ENCODE results near the gene KLK4. TPM values are rescaled to one million over a fixed set of nuclear protein-coding genes. Genes with fewer than 3 reads are reported as not detected.

Gene KLK4
- total RNA-seq (2021): 0.27 to 0.82 TPM (median 0.70 TPM) in 3 replicates
- Bru-seq, nascent RNA: percentile 12 among the genes with signal in this experiment
- long read RNA-seq, experiment 1: 0 reads
- long read RNA-seq, experiment 2: 0 reads
- long read RNA-seq, experiment 3, partial matches to known transcripts: 0 of 2 reads
- long read RNA-seq, experiment 3, other reads (novel, unspliced or antisense): 1 of 2 reads

DNA sequence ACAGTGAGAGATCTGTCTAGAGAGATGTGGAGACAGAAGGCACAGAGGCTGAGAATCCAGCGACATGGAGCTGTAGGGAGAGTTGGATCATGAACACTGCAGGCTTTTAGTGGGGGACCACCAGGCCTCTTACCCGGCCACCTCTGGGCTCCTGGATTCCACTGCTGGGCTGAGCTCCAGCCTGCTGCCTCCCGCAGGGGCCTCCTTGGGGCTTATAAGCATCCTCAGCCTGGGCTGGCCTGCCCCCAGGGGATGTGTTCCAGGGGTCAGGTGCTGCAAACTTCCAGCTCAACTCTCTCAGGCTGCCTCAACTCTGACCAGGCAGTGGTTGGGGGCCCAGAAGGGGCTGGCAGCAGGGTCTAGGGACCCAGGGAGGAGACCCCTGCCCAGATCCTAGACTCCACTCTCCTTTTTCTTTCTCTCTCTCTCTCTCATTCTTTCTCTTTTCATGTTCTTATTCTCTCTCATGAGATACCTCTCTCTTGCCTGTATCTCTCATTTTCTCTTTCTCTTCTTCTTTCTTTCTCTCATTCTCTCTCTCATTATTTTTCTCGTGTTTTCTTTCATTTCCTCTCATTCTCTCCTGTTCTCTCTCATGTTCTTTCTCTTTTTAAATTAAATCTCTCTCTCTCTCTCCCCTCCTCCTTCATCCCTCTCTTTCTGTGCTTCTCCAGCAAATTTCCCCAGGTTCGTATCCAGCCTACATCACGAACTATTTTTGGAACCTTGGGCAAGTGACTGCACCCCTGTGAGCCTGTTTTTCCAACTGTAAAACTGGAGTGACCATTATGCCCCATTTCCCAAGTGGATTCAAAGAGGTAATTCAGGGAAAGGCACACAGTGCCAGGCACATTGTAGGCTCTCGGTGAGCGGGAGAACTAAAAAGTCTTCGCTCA is at the start of gene KLK4:
TSS of gene KLK4 (minus strand) at position 190 of the 896 bp plus-strand sequence. CDS start 657 bp downstream, outside the sequence.
- Mint-ChIP-seq H3K4me1 (peaks cover 20% of the 10 kb centered on the region), H3K36me3 (no peaks in the 10 kb centered on the region), H3K4me3 (peak within 1 kb of the TSS; percentile 5; the same call in 1 of the 2 replicates), H3K9me3 (no peaks in the 10 kb centered on the region), H3K27ac (no peak within 1 kb of the TSS; the same call in 1 of the 2 replicates), H3K27me3 (ENCODE audit: low read depth) (peaks cover 22% of the 10 kb centered on the region)
- ChIA-PET CTCF (interaction anchor here (1.0 to 2.3 kb wide), 3 partner anchors 10 to 110 kb away, joined by 3 to 18 read pairs (median 6); no protein-coding TSS in a partner anchor), POLR2A (no interaction called here)
- ATAC-seq: no peak
- DNase-seq (ENCODE audit: low spot score): no peak
- TF ChIP-seq ETV6 (CRISPR knock-in tag; IDR thresholded peaks at IDR 0.05) (no peak), ARID4B (CRISPR knock-in tag; IDR thresholded peaks at IDR 0.05; ENCODE audit: borderline replicate concordance) (no peak), ELF4 (CRISPR knock-in tag; IDR thresholded peaks at IDR 0.05; ENCODE audit: low read depth) (no peak), EMX1 (CRISPR knock-in tag; IDR thresholded peaks at IDR 0.05) (no peak), TCF7 (CRISPR knock-in tag; IDR thresholded peaks at IDR 0.05; ENCODE audit: low read depth) (no peak), CREM (CRISPR knock-in tag; IDR thresholded peaks at IDR 0.05) (no peak), SP1 (CRISPR knock-in tag; conservative IDR thresholded peaks at IDR 0.05) (no peak)

- no peak for DNase-seq (ENCODE audit: low spot score)
These were observed 48.7 kb upstream of the KLK4 start for GRCh38 chr19:50959731-50960500.

More at GRCh38 chr19:50959731-50960500, 48.7 kb upstream of the KLK4 start:
- no peak overlapping the region for H3K4me3 Mint-ChIP-seq
- no peaks in the 10 kb centered on the region for H3K36me3 Mint-ChIP-seq
- peaks cover 48% of the 10 kb centered on the region for H3K27me3 Mint-ChIP-seq (ENCODE audit: low read depth)
- POLR2A ChIA-PET: no interaction called here
- no peaks in the 10 kb centered on the region for H3K4me1 Mint-ChIP-seq
- peaks cover 23% of the 10 kb centered on the region for H3K9me3 Mint-ChIP-seq
- H3K27ac Mint-ChIP-seq: no peak overlapping the region
- CTCF ChIA-PET: interaction anchor here (1.0 kb wide), 1 partner anchor 61 kb away, joined by 3 read pairs; no protein-coding TSS in a partner anchor
- TF ChIP-seq, protein P1, sequence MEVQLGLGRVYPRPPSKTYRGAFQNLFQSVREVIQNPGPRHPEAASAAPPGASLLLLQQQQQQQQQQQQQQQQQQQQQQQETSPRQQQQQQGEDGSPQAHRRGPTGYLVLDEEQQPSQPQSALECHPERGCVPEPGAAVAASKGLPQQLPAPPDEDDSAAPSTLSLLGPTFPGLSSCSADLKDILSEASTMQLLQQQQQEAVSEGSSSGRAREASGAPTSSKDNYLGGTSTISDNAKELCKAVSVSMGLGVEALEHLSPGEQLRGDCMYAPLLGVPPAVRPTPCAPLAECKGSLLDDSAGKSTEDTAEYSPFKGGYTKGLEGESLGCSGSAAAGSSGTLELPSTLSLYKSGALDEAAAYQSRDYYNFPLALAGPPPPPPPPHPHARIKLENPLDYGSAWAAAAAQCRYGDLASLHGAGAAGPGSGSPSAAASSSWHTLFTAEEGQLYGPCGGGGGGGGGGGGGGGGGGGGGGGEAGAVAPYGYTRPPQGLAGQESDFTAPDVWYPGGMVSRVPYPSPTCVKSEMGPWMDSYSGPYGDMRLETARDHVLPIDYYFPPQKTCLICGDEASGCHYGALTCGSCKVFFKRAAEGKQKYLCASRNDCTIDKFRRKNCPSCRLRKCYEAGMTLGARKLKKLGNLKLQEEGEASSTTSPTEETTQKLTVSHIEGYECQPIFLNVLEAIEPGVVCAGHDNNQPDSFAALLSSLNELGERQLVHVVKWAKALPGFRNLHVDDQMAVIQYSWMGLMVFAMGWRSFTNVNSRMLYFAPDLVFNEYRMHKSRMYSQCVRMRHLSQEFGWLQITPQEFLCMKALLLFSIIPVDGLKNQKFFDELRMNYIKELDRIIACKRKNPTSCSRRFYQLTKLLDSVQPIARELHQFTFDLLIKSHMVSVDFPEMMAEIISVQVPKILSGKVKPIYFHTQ (CRISPR knock-in tag; IDR thresholded peaks at IDR 0.05): no peak
- TF ChIP-seq NR2C2 (CRISPR knock-in tag; IDR thresholded peaks at IDR 0.05): no peak
- TF ChIP-seq, protein P2, sequence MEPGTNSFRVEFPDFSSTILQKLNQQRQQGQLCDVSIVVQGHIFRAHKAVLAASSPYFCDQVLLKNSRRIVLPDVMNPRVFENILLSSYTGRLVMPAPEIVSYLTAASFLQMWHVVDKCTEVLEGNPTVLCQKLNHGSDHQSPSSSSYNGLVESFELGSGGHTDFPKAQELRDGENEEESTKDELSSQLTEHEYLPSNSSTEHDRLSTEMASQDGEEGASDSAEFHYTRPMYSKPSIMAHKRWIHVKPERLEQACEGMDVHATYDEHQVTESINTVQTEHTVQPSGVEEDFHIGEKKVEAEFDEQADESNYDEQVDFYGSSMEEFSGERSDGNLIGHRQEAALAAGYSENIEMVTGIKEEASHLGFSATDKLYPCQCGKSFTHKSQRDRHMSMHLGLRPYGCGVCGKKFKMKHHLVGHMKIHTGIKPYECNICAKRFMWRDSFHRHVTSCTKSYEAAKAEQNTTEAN (CRISPR knock-in tag; IDR thresholded peaks at IDR 0.05): no peak
- ATAC-seq: no peak

Data from WTC11 (cell line).